ENCODE results near the gene ARF6.
"Not testable (repeated sequence)": the region's sequence is repeated elsewhere in the genome, so short reads cannot be mapped to it uniquely, and the experiment has no call there.

- not testable (repeated sequence) for TF ChIP-seq CTCF (IDR thresholded peaks at IDR 0.05; ENCODE audit: borderline replicate concordance, extremely low read depth, low read length, poor library complexity, severe bottlenecking); EZH2 (IDR thresholded peaks at IDR 0.05; ENCODE audit: borderline replicate concordance, low read depth, low read length, severe bottlenecking)
Measured at GRCh38 chr14:49902679-49903246, 9.9 kb downstream of the ARF6 start.
